ENCODE results near the gene CBX4.

CBX4 gene

GRCh38 chr17:79840269-79840988, 1.2 kb upstream of the CBX4 start:
- Histone ChIP-seq H3K4me3 (ENCODE audit: low read depth, low read length) (peak overlapping the region; percentile 67), H3K27ac (no peak overlapping the region), H3K36me3 (ENCODE audit: control insufficient read depth, insufficient read depth, low read length) (no peaks in the 10 kb centered on the region), H3K4me2 (ENCODE audit: low read length) (peak overlapping the region; percentile 90), H2AFZ (peak overlapping the region; percentile 60), H3K9ac (no peak overlapping the region), H3K4me1 (peaks cover 4% of the 10 kb centered on the region), H3K9me3 (ENCODE audit: control insufficient read depth, low read length) (no peaks in the 10 kb centered on the region), H3K27me3 (ENCODE audit: control insufficient read depth, insufficient read depth, low read length) (peaks cover 3% of the 10 kb centered on the region), H3K79me2 (peaks cover 10% of the 10 kb centered on the region)
- no peak for TF ChIP-seq CTCF (IDR thresholded peaks at IDR 0.05)

GRCh38 chr17:79838522-79839274, 542 bp downstream of the CBX4 start:
- peak overlapping the region; percentile 100 for H3K4me2 ChIP-seq (ENCODE audit: low read length)
- H2AFZ ChIP-seq, result peak overlapping the region; percentile 75
- H3K79me2 ChIP-seq, result peaks cover 22% of the 10 kb centered on the region
- H3K4me1 ChIP-seq, result peaks cover 3% of the 10 kb centered on the region
- peaks cover 3% of the 10 kb centered on the region for H3K27me3 ChIP-seq (ENCODE audit: control insufficient read depth, insufficient read depth, low read length)
- no peaks in the 10 kb centered on the region for H3K9me3 ChIP-seq (ENCODE audit: control insufficient read depth, low read length)
- TF ChIP-seq CTCF (IDR thresholded peaks at IDR 0.05), result no peak
- peak overlapping the region; percentile 6 for H3K9ac ChIP-seq
- peak overlapping the region; percentile 81 for H3K4me3 ChIP-seq (ENCODE audit: low read depth, low read length)
- peak overlapping the region; percentile 95 for H3K27ac ChIP-seq
- no peaks in the 10 kb centered on the region for H3K36me3 ChIP-seq (ENCODE audit: control insufficient read depth, insufficient read depth, low read length)

GRCh38 chr17:79837888-79838521, 1.2 kb downstream of the CBX4 start:
- Histone ChIP-seq H3K4me3 (ENCODE audit: low read depth, low read length) (peak overlapping the region; percentile 81), H3K27me3 (ENCODE audit: control insufficient read depth, insufficient read depth, low read length) (peaks cover 3% of the 10 kb centered on the region), H3K79me2 (peaks cover 23% of the 10 kb centered on the region), H3K9ac (peak overlapping the region; percentile 6), H3K36me3 (ENCODE audit: control insufficient read depth, insufficient read depth, low read length) (no peaks in the 10 kb centered on the region), H2AFZ (peak overlapping the region; percentile 75), H3K4me1 (peaks cover 2% of the 10 kb centered on the region), H3K4me2 (ENCODE audit: low read length) (peak overlapping the region; percentile 100), H3K27ac (peak overlapping the region; percentile 95), H3K9me3 (ENCODE audit: control insufficient read depth, low read length) (no peaks in the 10 kb centered on the region)
- no peak for TF ChIP-seq CTCF (IDR thresholded peaks at IDR 0.05)

- Histone ChIP-seq H3K9ac (no peak overlapping the region), H3K4me3 (ENCODE audit: low read depth, low read length) (peak overlapping the region; percentile 81), H3K9me3 (ENCODE audit: control insufficient read depth, low read length) (no peaks in the 10 kb centered on the region), H3K4me2 (ENCODE audit: low read length) (peak overlapping the region; percentile 100), H3K27me3 (ENCODE audit: control insufficient read depth, insufficient read depth, low read length) (peaks cover 3% of the 10 kb centered on the region), H3K79me2 (peaks cover 23% of the 10 kb centered on the region), H3K36me3 (ENCODE audit: control insufficient read depth, insufficient read depth, low read length) (no peaks in the 10 kb centered on the region), H3K27ac (peak overlapping the region; percentile 95), H2AFZ (no peak overlapping the region), H3K4me1 (peaks cover 10% of the 10 kb centered on the region)
- TF ChIP-seq CTCF (IDR thresholded peaks at IDR 0.05), result peak; percentile 44
These were observed 2.0 kb downstream of the CBX4 start for GRCh38 chr17:79836972-79837887.
